GM19328 (cell line): ENCODE data around the gene CORO6.
"Not testable (repeated sequence)": the region's sequence is repeated elsewhere in the genome, so short reads cannot be mapped to it uniquely, and the experiment has no call there.

Experiments
- ATAC-seq: cut with Tn5 transposase; IDR thresholded peaks from one replicate; pipeline ENCODE4 v1.9.1; 2021; ENCODE audit warnings: mild to moderate bottlenecking, moderate library complexity; ENCODE audit not compliant: unreplicated experiment

CORO6 gene

GRCh38 chr17:29622337-29623282 is at the start of gene CORO6:
Gene CORO6 (minus strand): TSS chr17:29622912. CDS start chr17:29621421, 1,491 bp downstream.
- no peak for ATAC-seq

DNA sequence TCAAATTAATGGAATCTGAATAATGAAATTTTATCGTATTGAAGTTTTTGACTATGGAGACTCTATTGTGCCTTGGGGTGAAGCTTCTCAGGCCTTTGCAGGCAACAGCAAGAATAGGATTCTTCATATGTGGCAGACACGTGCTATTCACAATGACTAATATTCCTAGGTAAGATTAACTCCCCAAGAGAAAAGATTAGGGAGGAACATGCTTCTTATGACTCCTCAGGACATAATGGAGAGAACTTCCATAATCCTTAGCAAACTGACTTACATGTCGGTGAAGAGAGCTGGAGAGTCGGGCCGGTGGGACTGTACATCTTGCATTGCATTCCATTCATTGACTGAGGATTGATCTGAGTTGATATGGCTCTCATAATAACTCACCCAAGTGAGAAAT is 48.9 kb upstream of the CORO6 start:
- ATAC-seq = no peak

DNA sequence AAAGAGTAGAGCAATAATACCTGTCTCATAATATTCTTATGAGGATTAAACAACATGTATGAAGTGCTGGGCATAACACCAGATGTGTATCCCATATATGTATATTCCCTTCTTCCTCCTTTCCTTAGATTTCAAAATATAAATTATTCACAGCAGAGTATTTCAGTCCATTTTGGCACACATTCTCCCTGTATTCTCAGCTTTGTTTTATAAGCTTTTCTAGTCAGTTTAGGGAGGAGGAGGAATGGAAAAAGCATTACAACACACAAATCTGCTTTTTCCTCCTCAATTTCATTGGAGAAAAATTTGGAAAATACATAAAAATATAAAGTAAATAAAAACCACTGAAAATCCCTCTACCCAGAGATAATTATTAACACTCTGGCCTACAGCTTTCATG is 46.6 kb upstream of the CORO6 start:
- ATAC-seq = no peak

- ATAC-seq = no peak
Observed at GRCh38 chr17:29667969-29668368, 45.3 kb upstream of the CORO6 start.

- no peak for ATAC-seq
Observed at GRCh38 chr17:29665481-29665810, 42.7 kb upstream of the CORO6 start.

DNA sequence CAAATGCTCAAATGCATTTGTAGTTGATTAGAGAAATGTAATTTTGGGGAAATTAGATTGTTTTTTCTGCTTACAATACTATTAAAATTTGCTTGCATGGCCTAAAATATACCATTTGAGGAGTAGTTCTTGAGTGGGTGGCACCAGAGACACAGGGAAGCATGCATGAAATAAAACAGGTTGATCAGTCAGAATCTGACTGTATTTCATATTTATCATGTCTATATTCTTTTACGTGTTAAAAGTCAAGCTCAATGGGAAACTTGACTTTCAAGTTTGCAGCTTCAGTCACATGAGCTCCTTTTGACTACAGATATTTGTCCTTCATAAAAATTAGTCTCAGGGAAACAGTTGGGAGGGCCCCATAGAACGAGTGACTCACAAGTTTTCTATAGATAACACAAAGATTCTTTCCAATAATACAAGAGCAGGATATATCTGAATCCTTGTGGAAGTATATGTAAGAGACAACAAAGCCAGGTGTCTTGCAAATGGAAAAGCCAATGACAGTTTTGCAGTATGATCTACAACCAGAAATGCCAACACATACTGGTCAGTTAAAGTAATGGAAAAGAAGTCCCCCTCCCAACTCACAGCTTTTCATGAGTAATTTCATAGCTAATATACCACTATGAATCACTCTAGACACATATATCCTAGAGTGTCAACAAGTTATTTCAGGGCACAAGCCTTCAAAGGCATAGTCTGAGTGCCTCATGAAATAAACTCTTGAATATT is 42.2 kb upstream of the CORO6 start:
- ATAC-seq = no peak

- ATAC-seq = no peak
Observed at GRCh38 chr17:29663155-29663554, 40.4 kb upstream of the CORO6 start.

DNA sequence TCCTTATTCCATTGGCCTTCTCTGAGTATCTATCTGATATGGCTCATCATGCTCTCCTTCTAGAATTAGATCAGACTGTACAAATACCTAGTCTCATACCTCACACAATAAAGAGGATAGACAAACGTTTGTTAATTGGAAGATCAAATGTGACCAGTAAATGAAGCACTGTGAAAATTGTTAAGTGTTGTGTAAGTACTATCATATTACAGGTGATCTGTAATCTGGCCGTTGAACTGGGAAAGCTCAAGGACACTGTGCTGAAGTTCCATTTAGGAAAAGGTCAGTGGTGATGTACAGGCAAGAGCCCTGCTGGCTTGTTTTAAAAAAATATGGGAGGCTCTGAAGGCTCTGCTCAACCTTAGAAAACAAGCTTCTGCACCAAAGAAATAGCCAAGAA is 38.5 kb upstream of the CORO6 start:
- no peak for ATAC-seq

GRCh38 chr17:29659155-29659554 is 36.4 kb upstream of the CORO6 start:
- no peak for ATAC-seq

DNA sequence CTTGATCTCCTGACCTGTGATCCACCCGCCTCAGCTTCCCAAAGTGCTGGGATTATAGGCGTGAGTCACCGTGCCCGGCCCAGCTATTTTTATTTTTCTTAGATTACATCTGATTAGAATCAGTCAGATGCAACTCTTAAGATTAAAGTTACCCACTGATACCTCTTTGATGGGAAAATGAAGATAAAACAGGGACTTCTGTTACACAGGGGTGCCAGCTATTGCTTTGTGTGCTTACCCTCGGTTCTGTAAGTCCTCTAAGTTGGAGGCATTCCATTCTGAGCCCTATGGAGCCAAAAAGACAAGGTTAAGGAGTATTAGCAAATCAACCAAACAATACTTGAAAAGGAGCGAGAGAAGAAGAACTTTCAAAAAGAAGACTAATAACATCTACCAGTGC is 32.6 kb upstream of the CORO6 start:
- no peak for ATAC-seq

DNA sequence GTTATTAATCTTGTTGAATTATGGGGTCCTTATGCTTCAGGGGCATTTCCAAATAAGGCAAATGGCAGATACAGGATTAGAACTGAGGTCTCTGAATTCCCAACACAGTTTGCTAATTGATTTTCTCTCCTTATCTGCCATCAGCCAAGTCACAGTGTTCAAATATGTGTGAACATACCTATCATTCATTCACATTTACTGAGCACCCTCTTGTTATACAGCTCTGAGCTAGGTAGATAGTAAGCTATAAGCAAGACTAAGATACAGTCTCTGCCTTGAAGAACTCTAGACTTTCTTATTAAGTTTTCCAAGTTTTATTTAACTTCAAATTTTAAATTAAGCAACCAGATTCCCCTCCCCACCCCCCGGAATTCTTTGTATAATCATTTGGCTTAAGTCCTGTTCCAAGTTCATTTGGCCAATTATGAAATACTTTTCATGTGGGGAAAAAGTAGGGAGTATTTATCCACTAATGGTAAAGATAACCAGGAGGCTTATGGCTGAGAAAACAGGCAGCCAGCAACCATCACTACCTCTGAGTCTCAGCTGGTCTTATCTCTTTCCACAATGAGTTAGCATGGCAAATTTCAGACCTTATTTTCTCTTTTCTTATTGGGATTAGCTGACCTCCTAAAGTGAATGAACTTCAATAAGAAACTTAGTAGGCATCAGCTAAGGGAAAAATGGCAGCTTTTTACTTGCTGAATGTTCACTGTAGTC is 31.4 kb upstream of the CORO6 start:
- no peak for ATAC-seq

DNA sequence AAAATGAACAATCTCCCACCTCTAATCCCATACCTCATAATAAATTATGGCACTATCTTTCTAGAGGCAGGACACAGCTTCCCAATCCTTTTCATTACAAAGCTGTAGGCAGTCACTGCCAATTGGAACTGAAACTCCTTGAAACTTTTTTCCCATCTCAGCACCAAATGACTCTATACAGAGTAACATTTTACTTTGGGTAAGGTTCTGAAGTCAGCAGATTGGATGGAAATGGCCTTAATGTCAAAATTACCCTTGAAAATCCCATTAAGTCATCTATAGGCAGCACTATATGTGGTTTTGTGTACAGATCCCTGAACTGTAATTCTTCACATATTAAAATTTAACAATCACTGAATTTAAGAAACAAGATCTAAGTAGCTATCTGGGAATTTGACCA is 30.3 kb upstream of the CORO6 start:
- no peak for ATAC-seq

DNA sequence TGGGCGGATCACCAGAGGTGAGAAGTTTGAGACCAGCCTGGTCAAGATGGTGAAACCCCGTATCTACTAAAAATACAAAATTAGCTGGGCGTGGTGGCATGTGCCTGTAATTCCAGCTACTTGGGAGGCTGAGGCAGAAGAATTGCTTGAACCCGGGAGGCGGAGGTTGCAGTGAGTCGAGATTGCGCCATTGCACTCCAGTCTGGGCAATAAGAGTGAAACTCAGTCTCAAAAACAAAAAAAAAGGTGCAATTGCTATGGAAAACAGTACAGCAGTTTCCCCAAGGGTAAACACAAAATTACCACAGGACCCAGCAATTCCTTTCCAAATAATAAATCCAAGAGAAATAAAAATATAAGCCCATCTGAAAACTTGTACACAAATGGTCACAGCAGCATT is 29.2 kb upstream of the CORO6 start:
- not testable (repeated sequence) for ATAC-seq

DNA sequence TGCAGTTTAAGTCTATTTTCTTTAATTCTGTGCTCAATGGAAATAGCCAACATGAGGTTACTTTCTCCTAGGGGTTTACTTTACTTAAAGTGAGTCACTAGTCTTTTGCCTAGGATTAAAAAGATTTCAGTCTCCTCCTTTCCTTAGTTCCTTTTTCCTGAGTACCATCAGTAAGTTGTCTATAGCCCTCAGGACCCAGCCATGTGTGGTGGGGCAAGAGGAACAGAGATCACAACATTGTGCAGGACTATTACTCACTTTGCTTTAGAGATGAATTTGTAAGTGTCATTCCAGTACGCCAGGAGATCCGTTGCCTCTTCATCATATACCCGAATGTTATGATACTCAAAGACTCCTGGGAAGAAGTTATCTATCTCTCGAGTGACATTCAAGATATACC is 27.7 kb upstream of the CORO6 start:
- ATAC-seq = no peak

- no peak for ATAC-seq
Observed at GRCh38 chr17:29649359-29649758, 26.6 kb upstream of the CORO6 start.

DNA sequence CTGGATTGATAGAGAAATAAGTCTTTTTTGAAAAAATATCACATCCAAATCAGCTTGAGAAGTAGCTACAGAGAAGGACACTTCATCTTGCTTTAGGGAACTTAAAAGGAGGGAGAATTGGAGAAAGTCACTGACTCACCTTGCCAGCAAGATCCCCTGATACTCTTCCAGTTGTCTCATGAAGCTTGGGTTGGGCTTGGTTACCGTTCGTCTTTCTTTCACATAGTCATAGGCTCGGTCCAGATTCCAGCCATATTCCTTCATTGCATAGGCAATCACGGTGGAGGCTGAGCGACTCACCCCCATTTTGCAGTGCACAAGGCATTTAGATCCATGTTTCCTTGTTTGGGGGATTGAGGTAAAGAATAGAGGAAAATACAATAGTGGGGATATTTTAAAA is 25.3 kb upstream of the CORO6 start:
- no peak for ATAC-seq

- ATAC-seq = no peak
Observed at GRCh38 chr17:29645515-29646051, 22.9 kb upstream of the CORO6 start.

DNA sequence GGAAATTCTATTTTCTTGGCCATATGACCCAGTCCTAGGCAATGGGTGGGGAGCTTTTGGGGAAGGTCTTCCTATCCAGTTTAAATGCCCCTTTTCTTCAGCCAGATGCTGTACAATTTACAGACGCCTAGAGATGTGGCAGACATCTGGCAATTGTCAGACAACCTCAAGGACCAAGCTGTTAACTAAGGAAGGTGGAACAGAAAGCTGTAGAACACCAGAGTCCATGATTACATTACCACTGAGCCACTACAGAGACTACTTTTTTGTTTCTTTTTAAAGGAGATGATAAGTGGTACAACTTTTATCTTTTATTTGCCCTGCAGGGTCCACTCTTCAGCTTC is 21.1 kb upstream of the CORO6 start:
- ATAC-seq = no peak

- no peak for ATAC-seq
Observed at GRCh38 chr17:29642171-29642611, 19.5 kb upstream of the CORO6 start.

DNA sequence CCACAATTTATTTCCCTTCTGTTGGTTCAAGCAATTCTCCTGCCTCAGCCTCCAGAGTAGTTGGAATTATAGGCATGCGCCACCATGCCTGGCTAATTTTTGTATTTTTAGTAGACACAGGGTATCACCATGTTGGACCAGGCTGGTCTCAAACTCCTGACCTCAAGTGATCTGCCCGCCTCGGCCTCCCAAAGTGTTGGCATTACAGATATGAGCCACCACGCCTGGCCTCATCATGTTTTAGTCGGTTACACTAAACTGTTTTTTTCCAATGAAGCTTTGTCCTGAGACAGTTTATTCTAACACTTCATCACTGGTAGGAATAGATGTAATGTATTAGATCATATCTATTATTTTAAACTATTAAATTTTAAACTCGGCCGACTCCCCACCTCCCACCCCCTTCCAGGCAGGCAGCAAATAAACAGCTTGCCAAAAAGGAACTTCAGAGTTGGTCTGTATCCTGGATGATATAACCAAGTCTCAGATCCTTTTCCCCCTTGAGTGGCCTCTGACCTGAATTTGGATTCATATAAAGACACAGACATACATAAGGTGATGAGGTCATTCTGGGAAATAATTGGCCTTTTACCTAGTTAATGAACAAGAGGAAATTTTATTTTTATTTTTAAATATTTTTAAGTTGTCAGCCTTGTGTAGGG is 18.4 kb upstream of the CORO6 start:
- ATAC-seq = no peak

DNA sequence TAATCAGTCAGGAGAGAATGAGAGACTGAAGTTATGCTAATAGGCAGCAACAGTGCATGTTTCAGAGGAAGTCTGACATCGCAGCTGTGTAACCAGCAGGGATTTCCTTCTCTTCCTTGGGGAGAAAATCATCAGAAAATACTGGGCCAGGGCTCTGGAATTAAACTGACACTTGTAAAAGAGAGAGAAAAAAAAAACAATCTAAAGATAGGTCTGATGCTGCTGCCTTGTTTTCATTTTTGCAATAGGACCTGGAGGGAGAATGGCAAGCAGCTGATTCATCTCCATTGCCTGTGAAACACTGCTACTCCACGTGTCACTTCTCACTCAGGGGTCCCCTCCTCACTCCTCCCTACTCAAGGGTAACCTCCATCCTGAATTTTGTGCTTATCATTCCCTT is 17.7 kb upstream of the CORO6 start:
- ATAC-seq = no peak
